VCaP (cell line): ENCODE data around the gene ARHGAP19.

Experiments
- H3K27ac ChIP-seq: fragments of 450-650 bp; 2 replicates; pipeline ENCODE4 v1.5.1; 2017
- TF ChIP-seq, protein P1 (sequence below): fragments of 450-650 bp; conservative IDR thresholded peaks from 2 replicates; pipeline ENCODE4 v1.5.1; 2017; ENCODE audit warnings: mild to moderate bottlenecking, moderate library complexity

The ARHGAP19 gene

GRCh38 chr10:97235353-97235752 is 57.1 kb downstream of the ARHGAP19 start:
- H3K27ac ChIP-seq, result no peak overlapping the region
- TF ChIP-seq, protein P1, sequence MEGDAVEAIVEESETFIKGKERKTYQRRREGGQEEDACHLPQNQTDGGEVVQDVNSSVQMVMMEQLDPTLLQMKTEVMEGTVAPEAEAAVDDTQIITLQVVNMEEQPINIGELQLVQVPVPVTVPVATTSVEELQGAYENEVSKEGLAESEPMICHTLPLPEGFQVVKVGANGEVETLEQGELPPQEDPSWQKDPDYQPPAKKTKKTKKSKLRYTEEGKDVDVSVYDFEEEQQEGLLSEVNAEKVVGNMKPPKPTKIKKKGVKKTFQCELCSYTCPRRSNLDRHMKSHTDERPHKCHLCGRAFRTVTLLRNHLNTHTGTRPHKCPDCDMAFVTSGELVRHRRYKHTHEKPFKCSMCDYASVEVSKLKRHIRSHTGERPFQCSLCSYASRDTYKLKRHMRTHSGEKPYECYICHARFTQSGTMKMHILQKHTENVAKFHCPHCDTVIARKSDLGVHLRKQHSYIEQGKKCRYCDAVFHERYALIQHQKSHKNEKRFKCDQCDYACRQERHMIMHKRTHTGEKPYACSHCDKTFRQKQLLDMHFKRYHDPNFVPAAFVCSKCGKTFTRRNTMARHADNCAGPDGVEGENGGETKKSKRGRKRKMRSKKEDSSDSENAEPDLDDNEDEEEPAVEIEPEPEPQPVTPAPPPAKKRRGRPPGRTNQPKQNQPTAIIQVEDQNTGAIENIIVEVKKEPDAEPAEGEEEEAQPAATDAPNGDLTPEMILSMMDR, result no peak

DNA sequence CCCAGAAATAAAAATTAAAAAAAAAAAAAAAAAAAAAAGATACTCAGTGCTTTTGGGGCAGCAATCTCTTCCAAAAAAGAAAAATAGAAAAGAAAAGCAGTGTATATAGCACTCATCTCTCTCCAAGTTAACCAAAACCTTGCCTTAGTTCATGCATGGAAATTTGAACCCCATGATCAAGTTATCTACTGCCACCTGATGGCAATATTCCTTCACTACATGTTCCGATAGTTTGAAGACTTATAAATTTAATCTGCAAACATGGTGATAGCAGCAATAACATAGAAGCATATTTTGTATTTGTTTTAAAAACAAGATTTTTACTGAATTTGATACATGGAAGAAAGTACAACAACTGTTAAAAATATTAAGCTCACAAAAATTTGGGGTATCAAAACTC is 58.0 kb downstream of the ARHGAP19 start:
- TF ChIP-seq, protein P1, result peak; percentile 80
- no peak overlapping the region for H3K27ac ChIP-seq

DNA sequence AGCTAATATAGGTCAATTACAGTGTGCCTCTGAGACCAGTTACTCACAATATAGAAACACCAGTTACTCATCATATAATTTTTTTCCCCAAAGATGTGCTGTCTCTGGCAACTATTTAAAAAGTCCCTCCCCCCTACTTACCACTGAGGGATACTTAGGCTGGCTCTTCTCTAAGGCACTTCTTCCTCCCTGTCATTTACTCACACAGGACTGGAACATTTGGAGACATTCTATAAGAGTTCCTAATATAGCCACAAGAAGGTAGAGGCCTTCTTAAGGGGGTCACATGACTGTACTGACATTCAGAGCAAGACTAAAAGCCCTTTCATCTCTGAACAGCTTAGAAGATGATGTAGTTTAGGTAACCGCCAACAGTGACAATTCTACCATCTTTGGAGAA is 62.3 kb downstream of the ARHGAP19 start:
- TF ChIP-seq, protein P1, result no peak
- H3K27ac ChIP-seq, result no peak overlapping the region

GRCh38 chr10:97229322-97230015 is 63.0 kb downstream of the ARHGAP19 start:
- H3K27ac ChIP-seq, result peak overlapping the region; percentile 64; the same call in 1 of the 2 replicates

GRCh38 chr10:97228775-97229157 is 63.7 kb downstream of the ARHGAP19 start:
- TF ChIP-seq, protein P1, result no peak
- peak overlapping the region; percentile 64 for H3K27ac ChIP-seq

More at GRCh38 chr10:97229322-97230015, 63.0 kb downstream of the ARHGAP19 start:
- TF ChIP-seq, protein P1, result no peak

- TF ChIP-seq, protein P1, result no peak
- H3K27ac ChIP-seq, result peak overlapping the region; percentile 64
Measured at GRCh38 chr10:97228130-97228774, 64.2 kb downstream of the ARHGAP19 start.

GRCh38 chr10:97226398-97226797 is 66.0 kb downstream of the ARHGAP19 start:
- TF ChIP-seq, protein P1, result no peak
- peak overlapping the region; percentile 64 for H3K27ac ChIP-seq
